Neural cell (in vitro differentiated cells): Measurements from ENCODE around the gene ABCG2. TPM values are rescaled to one million over a fixed set of nuclear protein-coding genes. Genes with fewer than 3 reads are reported as not detected.

Source experiments
- H2AFZ ChIP-seq: fragments of 200-600, 300-800 bp; sonication (generic), shearing (Covaris generic); 2 replicates; pipeline ENCODE4 v1.6.0; 2014; ENCODE audit warnings: low read depth, mild to moderate bottlenecking, antibody characterized with exemption, low read length, moderate library complexity
- H3F3A ChIP-seq: fragments of 200-600 bp; shearing (Covaris generic); 2 replicates; pipeline ENCODE4 v1.6.1; 2016; ENCODE audit warnings: mild to moderate bottlenecking, moderate library complexity, mixed read lengths, antibody characterized with exemption, low read length; ENCODE audit not compliant: insufficient read depth, poor library complexity, severe bottlenecking
- H3K27ac ChIP-seq: fragments of 200-600, 300-800 bp; sonication (generic), shearing (Covaris generic); 2 replicates; pipeline ENCODE4 v1.5.1; 2014; ENCODE audit warnings: mild to moderate bottlenecking, low read length, moderate library complexity
- H3K27me3 ChIP-seq: fragments of 300-800, 200-600 bp; sonication (generic), shearing (Covaris generic); 2 replicates; pipeline ENCODE4 v1.6.0; 2014; ENCODE audit warnings: mild to moderate bottlenecking, low read depth, low read length, moderate library complexity; ENCODE audit not compliant: insufficient read depth
- H3K36me3 ChIP-seq: fragments of 300-800, 200-600 bp; sonication (generic), shearing (Covaris generic); 2 replicates; pipeline ENCODE4 v1.5.1; 2014; ENCODE audit warnings: mild to moderate bottlenecking, antibody characterized with exemption, low read length, moderate library complexity; ENCODE audit not compliant: insufficient read depth
- H3K4me2 ChIP-seq: fragments of 300-800, 200-600 bp; sonication (generic), shearing (Covaris generic); 2 replicates; pipeline ENCODE4 v1.6.0; 2014; ENCODE audit warnings: mild to moderate bottlenecking, low read length
- H3K4me3 ChIP-seq: fragments of 300-800, 200-600 bp; sonication (generic), shearing (Covaris generic); 2 replicates; pipeline ENCODE4 v1.5.1; 2014; ENCODE audit warnings: mild to moderate bottlenecking, low read length, moderate library complexity
- H3K79me2 ChIP-seq: fragments of 200-600 bp; shearing (Covaris generic); replicated peaks from 2 replicates; pipeline ENCODE4 v1.6.0; 2014; ENCODE audit warnings: mild to moderate bottlenecking, low read length, moderate library complexity; ENCODE audit not compliant: insufficient read depth
- H3K9ac ChIP-seq: fragments of 300-800, 200-600 bp; sonication (generic), shearing (Covaris generic); 2 replicates; pipeline ENCODE4 v1.6.1; 2016; ENCODE audit warnings: mild to moderate bottlenecking, low read length, mixed read lengths
- H3K9me2 ChIP-seq: fragments of 200-600 bp; shearing (Covaris generic); 2 replicates; pipeline ENCODE4 v1.6.1; 2016; ENCODE audit warnings: mild to moderate bottlenecking, low read length, mixed read lengths; ENCODE audit not compliant: insufficient read depth
- H3K9me3 ChIP-seq: fragments of 200-600, 300-800 bp; sonication (generic), shearing (Covaris generic); 2 replicates; pipeline ENCODE4 v1.6.1; 2016; ENCODE audit warnings: mild to moderate bottlenecking, mixed run types, low read length, moderate library complexity, mixed read lengths
- H4K20me1 ChIP-seq: fragments of 200-600 bp; shearing (Covaris generic); 2 replicates; pipeline ENCODE4 v1.6.1; 2016; ENCODE audit warnings: mild to moderate bottlenecking, mixed run types; ENCODE audit not compliant: insufficient read depth
- CTCF ChIP-seq: fragments of 450-650 bp; IDR thresholded peaks from 2 replicates; pipeline ENCODE4 v1.5.1; 2014; ENCODE audit warnings: antibody characterized with exemption, mild to moderate bottlenecking, moderate library complexity; ENCODE audit not compliant: poor library complexity, severe bottlenecking
- EP300 ChIP-seq: fragments of 450-650 bp; conservative IDR thresholded peaks from 2 replicates; pipeline ENCODE4 v1.6.1; 2014; ENCODE audit warnings: antibody characterized with exemption, mild to moderate bottlenecking, moderate library complexity; ENCODE audit not compliant: poor library complexity, severe bottlenecking
- EZH2 ChIP-seq: fragments of 200-600, 300-800 bp; shearing (Covaris generic), sonication (generic); IDR thresholded peaks from 2 replicates; pipeline ENCODE4 v1.6.1; 2014; ENCODE audit warnings: antibody characterized with exemption, low read length, borderline replicate concordance, mild to moderate bottlenecking; ENCODE audit not compliant: insufficient read depth, poor library complexity, severe bottlenecking
- MXI1 ChIP-seq: fragments of 450-650 bp; conservative IDR thresholded peaks from 2 replicates; pipeline ENCODE4 v1.6.1; 2014; ENCODE audit warnings: antibody characterized with exemption, mild to moderate bottlenecking; ENCODE audit not compliant: poor library complexity, severe bottlenecking
- POLR2AphosphoS5 ChIP-seq: IDR thresholded peaks from 2 replicates; pipeline ENCODE4 v1.6.1; 2012
- RAD21 ChIP-seq: fragments of 450-650 bp; conservative IDR thresholded peaks from 2 replicates; pipeline ENCODE4 v1.6.1; 2014; ENCODE audit warnings: antibody characterized with exemption, mild to moderate bottlenecking, moderate library complexity
- REST ChIP-seq: IDR thresholded peaks from 2 replicates; pipeline ENCODE4 v1.6.1; 2012; ENCODE audit warnings: borderline replicate concordance
- SMC3 ChIP-seq: fragments of 450-650 bp; conservative IDR thresholded peaks from 2 replicates; pipeline ENCODE4 v1.6.1; 2014; ENCODE audit warnings: antibody characterized with exemption, mild to moderate bottlenecking, moderate library complexity; ENCODE audit not compliant: poor library complexity
- TAF1 ChIP-seq: IDR thresholded peaks from 2 replicates; pipeline ENCODE4 v1.6.1; 2012; ENCODE audit warnings: low read depth
- polyA plus RNA-seq: library from polyadenylated mRNA; depleted of rRNA; stranded (reverse); fragments of >200 nt; gene quantifications from 2 replicates; pipeline ENCODE4 v1.2.3, GENCODE V29; 2014

ABCG2 gene
- polyA plus RNA-seq, 1 donor from 2014 or later: not detected

DNA sequence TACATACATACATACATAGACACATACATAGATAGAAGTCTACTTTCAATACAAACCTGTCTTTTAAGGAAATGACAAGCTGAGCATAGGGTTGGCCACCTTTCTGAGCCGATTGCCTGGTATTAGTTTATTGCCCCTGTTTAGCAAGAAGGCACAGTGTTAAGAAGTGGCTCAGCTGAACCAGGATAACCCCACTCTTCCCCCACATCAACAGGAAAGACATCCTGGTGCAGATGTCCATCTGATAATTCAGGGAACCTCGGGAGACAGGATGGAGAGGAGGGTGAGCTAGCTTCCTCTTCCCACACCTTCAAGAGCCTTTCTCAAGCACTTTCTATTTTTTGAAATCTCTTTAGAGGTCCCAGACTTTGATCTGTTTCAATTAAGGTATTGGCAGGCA is 98.7 kb downstream of the ABCG2 start:
- no peak overlapping the region for H3K27ac ChIP-seq
- H3K9ac ChIP-seq: no peak overlapping the region
- H3K9me3 ChIP-seq: no peaks in the 10 kb centered on the region
- H3K4me2 ChIP-seq: no peak overlapping the region
- H3K27me3 ChIP-seq: no peaks in the 10 kb centered on the region
- H4K20me1 ChIP-seq: no peaks in the 10 kb centered on the region
- no peak overlapping the region for H2AFZ ChIP-seq
- H3F3A ChIP-seq: no peaks in the 10 kb centered on the region
- H3K4me3 ChIP-seq: no peak overlapping the region
- H3K9me2 ChIP-seq: no peaks in the 10 kb centered on the region
- H3K36me3 ChIP-seq: peaks cover 25% of the 10 kb centered on the region
- H3K79me2 ChIP-seq: no peaks in the 10 kb centered on the region
- TF ChIP-seq EP300: no peak
- no peak for TF ChIP-seq TAF1
- TF ChIP-seq EZH2: no peak
- TF ChIP-seq POLR2AphosphoS5: no peak
- TF ChIP-seq CTCF: no peak
- no peak for TF ChIP-seq SMC3
- TF ChIP-seq REST: no peak
- TF ChIP-seq RAD21: no peak
- TF ChIP-seq MXI1: no peak

DNA sequence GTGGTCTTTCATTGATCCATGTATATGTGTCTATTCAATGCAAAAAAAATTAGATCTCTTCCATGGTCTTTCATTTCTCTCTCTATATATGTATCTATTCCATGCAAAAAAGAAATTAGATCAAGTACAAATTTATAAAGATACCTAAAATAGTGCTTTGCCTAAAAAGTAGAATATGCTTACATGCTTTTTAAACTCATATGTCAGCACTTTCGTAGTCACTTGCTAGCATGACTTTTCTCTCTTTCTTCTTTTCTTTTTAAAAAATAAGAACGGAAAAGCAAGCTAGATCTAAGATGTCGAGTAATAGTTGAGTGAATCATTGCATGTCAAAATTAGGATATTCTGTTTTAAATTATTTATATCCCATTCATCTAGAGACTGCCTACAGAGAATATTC is 100.1 kb downstream of the ABCG2 start:
- Histone ChIP-seq H3K27ac (no peak overlapping the region), H3K27me3 (no peaks in the 10 kb centered on the region), H4K20me1 (no peaks in the 10 kb centered on the region), H3K9me3 (no peaks in the 10 kb centered on the region), H2AFZ (no peak overlapping the region), H3F3A (no peaks in the 10 kb centered on the region), H3K36me3 (peaks cover 23% of the 10 kb centered on the region), H3K4me3 (no peak overlapping the region), H3K9ac (no peak overlapping the region), H3K79me2 (no peaks in the 10 kb centered on the region), H3K4me2 (no peak overlapping the region), H3K9me2 (no peaks in the 10 kb centered on the region)
- TF ChIP-seq POLR2AphosphoS5 (no peak), MXI1 (no peak), RAD21 (no peak), CTCF (no peak), TAF1 (no peak), SMC3 (no peak), REST (no peak), EZH2 (no peak), EP300 (no peak)
